Colonic mucosa (tissue), 4 donors: ENCODE measurements around the gene DYRK2. TPM values are rescaled to one million over a fixed set of nuclear protein-coding genes. Genes with fewer than 3 reads are reported as not detected.
A peak's percentile ranks its signal among the peaks of the same experiment; 100 is the strongest.

Experiments
- DNase-seq: peaks from one replicate; pipeline ENCODE4 v3.0.0-alpha.2; 2020
- H3K27ac ChIP-seq: fragments of 200-600 bp; one replicate; pipeline ENCODE4 v1.8.0; 2021
- H3K27me3 ChIP-seq: fragments of 200-600 bp; one replicate; pipeline ENCODE4 v1.8.0; 2021
- H3K36me3 ChIP-seq: fragments of 200-600 bp; one replicate; pipeline ENCODE4 v1.8.0; 2021
- H3K4me1 ChIP-seq: fragments of 200-600 bp; one replicate; pipeline ENCODE4 v1.8.0; 2021; ENCODE audit warnings: mild to moderate bottlenecking
- H3K4me3 ChIP-seq: fragments of 200-600 bp; one replicate; pipeline ENCODE4 v1.8.0; 2021
- H3K9ac ChIP-seq, 2 donors: one replicate each; pipeline ENCODE4 v1.7.0; 2013; ENCODE audit warnings: control low read depth in 2 of 2, low read depth in 2 of 2, low read length in 2 of 2
- H3K9me3 ChIP-seq: fragments of 200-600 bp; one replicate; pipeline ENCODE4 v1.8.0; 2021
- CTCF ChIP-seq: fragments of 200-600 bp; IDR thresholded peaks from one replicate; pipeline ENCODE4 v1.8.0; 2022; ENCODE audit warnings: antibody characterized with exemption, mild to moderate bottlenecking
- intact Hi-C: fragments of 100-400 bp; cut with DNase I; formaldehyde crosslinking; loops from one replicate; pipeline ENCODE4 v1.14.1; 2022
- total RNA-seq, 2 donors: library from RNA; stranded (reverse); fragmentation: NEBNext Ultra II Directional in 1 of 2; extraction: Animal tissue kit (Norgen Biotek cat#: 25700) in 1 of 2; gene quantifications; one replicate each; pipeline ENCODE4 v1.2.1, GENCODE V29; 2021
- donor health status: healthy.
- donor health status: DM: no; HTN: no; CAD: no.
- donor health status: DM: no; HTN: no; CAD: no.

DYRK2 gene
- total RNA-seq, 2 donors from 2014 or later, result 66.0 to 112 TPM

GRCh38 chr12:67664171-67664570 is 15.6 kb downstream of the DYRK2 start:
- Histone ChIP-seq H3K9me3 (no peaks in the 10 kb centered on the region), H3K9ac (no peak overlapping the region), H3K36me3 (peaks cover 2% of the 10 kb centered on the region), H3K27me3 (no peaks in the 10 kb centered on the region), H3K4me1 (no peaks in the 10 kb centered on the region), H3K4me3 (no peak overlapping the region), H3K27ac (no peak overlapping the region)
- intact Hi-C loops, result no loop called here
- no peak for TF ChIP-seq CTCF
- no peak for DNase-seq

GRCh38 chr12:67665679-67666078 is 17.1 kb downstream of the DYRK2 start:
- DNase-seq, result no peak
- Histone ChIP-seq H3K27ac (no peak overlapping the region), H3K9me3 (no peaks in the 10 kb centered on the region), H3K36me3 (no peaks in the 10 kb centered on the region), H3K4me3 (no peak overlapping the region), H3K9ac (no peak overlapping the region), H3K27me3 (no peaks in the 10 kb centered on the region), H3K4me1 (no peaks in the 10 kb centered on the region)
- TF ChIP-seq CTCF, result no peak
- intact Hi-C loops, result no loop called here

GRCh38 chr12:67666605-67667004 is 18.1 kb downstream of the DYRK2 start:
- no peak overlapping the region for H3K9ac ChIP-seq
- no peak overlapping the region for H3K27ac ChIP-seq
- no peaks in the 10 kb centered on the region for H3K36me3 ChIP-seq
- no peak overlapping the region for H3K4me3 ChIP-seq
- no peaks in the 10 kb centered on the region for H3K4me1 ChIP-seq
- intact Hi-C loops, result no loop called here
- no peak for TF ChIP-seq CTCF
- H3K27me3 ChIP-seq, result no peaks in the 10 kb centered on the region
- DNase-seq, result no peak
- H3K9me3 ChIP-seq, result no peaks in the 10 kb centered on the region

- Histone ChIP-seq H3K9ac (no peak overlapping the region), H3K4me1 (no peaks in the 10 kb centered on the region), H3K4me3 (no peak overlapping the region), H3K9me3 (no peaks in the 10 kb centered on the region), H3K27me3 (no peaks in the 10 kb centered on the region), H3K36me3 (no peaks in the 10 kb centered on the region), H3K27ac (no peak overlapping the region)
- TF ChIP-seq CTCF, result no peak
- intact Hi-C loops, result no loop called here
- DNase-seq, result peak; percentile 41
Measured at GRCh38 chr12:67667276-67668073, 18.9 kb downstream of the DYRK2 start.

GRCh38 chr12:67669217-67669933 is 20.8 kb downstream of the DYRK2 start:
- no peak for DNase-seq
- H3K4me3 ChIP-seq, result no peak overlapping the region
- H3K9me3 ChIP-seq, result no peaks in the 10 kb centered on the region
- H3K9ac ChIP-seq, result no peak overlapping the region
- TF ChIP-seq CTCF, result no peak
- H3K27me3 ChIP-seq, result no peaks in the 10 kb centered on the region
- H3K27ac ChIP-seq, result no peak overlapping the region
- H3K4me1 ChIP-seq, result no peaks in the 10 kb centered on the region
- no peaks in the 10 kb centered on the region for H3K36me3 ChIP-seq
- intact Hi-C loops, result no loop called here
